Endothelial cell of umbilical vein (primary cell): ENCODE data around the gene ARHGAP42. TPM values are rescaled to one million over a fixed set of nuclear protein-coding genes. Genes with fewer than 3 reads are reported as not detected.
A peak's percentile ranks its signal among the peaks of the same experiment; 100 is the strongest.

ENCODE experiments used
- BruUV-seq: library from RNA; stranded (reverse); fragments of 400-500 nt; replicated peaks from 2 replicates; lab custom pipeline; 2021; lab: Mats Ljungman, UMichigan
- CTCF ChIA-PET: fragments of 300-600, 350-600 bp; sonication (Branson Sonifier 250); formaldehyde crosslinking; loops from one replicate; lab custom pipeline; 2021; ENCODE audit warnings: antibody characterized with exemption, inconsistent platforms; lab: Charles Lee
- POLR2A ChIA-PET: fragments of 300-600, 350-600 bp; sonication (Branson Sonifier 250); formaldehyde crosslinking; loops from one replicate; lab custom pipeline; 2021; ENCODE audit warnings: antibody characterized with exemption, inconsistent platforms; lab: Charles Lee
- DNase-seq: peaks from one replicate; pipeline ENCODE4 v3.0.0-alpha.2; 2011; ENCODE audit warnings: low read depth, low spot score
- FAIRE-seq: peaks from 2 replicates; lab custom pipeline; 2011; peaks lifted over from hg19 to GRCh38; lab: Jason Lieb, UNC
- H2AFZ ChIP-seq: 2 replicates; pipeline ENCODE4 v1.6.0; 2012; ENCODE audit warnings: low read depth, low read length, control low read depth, inconsistent platforms
- H3K27ac ChIP-seq: 2 replicates; pipeline ENCODE4 v1.5.1; 2011; ENCODE audit warnings: low read depth, mild to moderate bottlenecking, control low read depth, low read length, moderate library complexity; ENCODE audit not compliant: insufficient read depth
- H3K27me3 ChIP-seq, 2 experiments: 2 replicates each; pipeline versions ENCODE4 v1.6.0 to v1.6.1; 2011; ENCODE audit warnings: low read length in 2 of 2, mixed read lengths in 1 of 2; ENCODE audit not compliant: control insufficient read depth in 2 of 2, insufficient read depth in 2 of 2
- H3K36me3 ChIP-seq, 2 experiments: 2 replicates in 1 of 2; 3 replicates in 1 of 2; pipeline ENCODE4 v1.5.1; 2011; ENCODE audit warnings: low read length in 2 of 2, mild to moderate bottlenecking in 1 of 2, moderate library complexity in 1 of 2; ENCODE audit not compliant: control insufficient read depth in 2 of 2, insufficient read depth in 2 of 2; ENCODE audit errors: extremely low read depth in 1 of 2
- H3K4me1 ChIP-seq: 3 replicates; pipeline ENCODE4 v1.5.1; 2011; ENCODE audit warnings: mild to moderate bottlenecking, low read length; ENCODE audit not compliant: control insufficient read depth, insufficient read depth; ENCODE audit errors: extremely low read depth
- H3K4me2 ChIP-seq: 2 replicates; pipeline ENCODE4 v1.6.1; 2011; ENCODE audit warnings: low read length, control low read depth, mixed read lengths; ENCODE audit not compliant: insufficient read depth
- H3K4me3 ChIP-seq, 3 experiments: fragments of 200-600 bp in 1 of 3; sonication (generic), shearing (Covaris generic) in 1 of 3; replicated peaks in 1 of 3; 2 replicates each; pipeline ENCODE4 v1.5.1; 2011 to 2016; ENCODE audit warnings: control low read depth in 3 of 3, low read length in 3 of 3, mild to moderate bottlenecking in 2 of 3, inconsistent platforms in 1 of 3, low read depth in 1 of 3, moderate library complexity in 1 of 3; ENCODE audit not compliant: insufficient read depth in 1 of 3
- H3K79me2 ChIP-seq: 2 replicates; pipeline ENCODE4 v1.6.0; 2012; ENCODE audit warnings: low read length, inconsistent platforms; ENCODE audit not compliant: control insufficient read depth, insufficient read depth
- H3K9ac ChIP-seq: replicated peaks from 2 replicates; pipeline ENCODE3; 2011; ENCODE audit warnings: low read length, control low read depth; ENCODE audit not compliant: insufficient read depth; ENCODE audit errors: extremely low read depth
- H3K9me1 ChIP-seq: replicated peaks from 3 replicates; pipeline ENCODE4 v1.6.0; 2011; ENCODE audit warnings: mild to moderate bottlenecking, low read length; ENCODE audit not compliant: control insufficient read depth, insufficient read depth; ENCODE audit errors: extremely low read depth
- H3K9me3 ChIP-seq: replicated peaks from 2 replicates; pipeline ENCODE4 v1.5.1; 2012; ENCODE audit warnings: low read length, inconsistent platforms; ENCODE audit not compliant: control insufficient read depth, insufficient read depth
- H4K20me1 ChIP-seq: replicated peaks from 2 replicates; pipeline ENCODE3; 2011; ENCODE audit warnings: mild to moderate bottlenecking, low read length; ENCODE audit not compliant: control insufficient read depth, insufficient read depth; ENCODE audit errors: extremely low read depth
- CTCF ChIP-seq, 2 donors: IDR thresholded peaks; 1 replicate in 1 of 2; 2 replicates in 1 of 2; pipeline ENCODE4 v1.5.1; 2011; ENCODE audit warnings: low read length in 2 of 2, mild to moderate bottlenecking in 2 of 2, moderate library complexity in 2 of 2, control low read depth in 1 of 2, inconsistent platforms in 1 of 2, low read depth in 1 of 2; ENCODE audit not compliant: insufficient read depth in 1 of 2; ENCODE audit errors: extremely low read depth in 1 of 2
- EZH2 ChIP-seq: IDR thresholded peaks from 2 replicates; pipeline ENCODE4 v1.6.1; 2012; ENCODE audit warnings: borderline replicate concordance, low read depth, mild to moderate bottlenecking, moderate library complexity, low read length, inconsistent platforms; ENCODE audit not compliant: severe bottlenecking
- FOS ChIP-seq: IDR thresholded peaks from 2 replicates; pipeline ENCODE4 v1.6.1; 2011; ENCODE audit warnings: mild to moderate bottlenecking, low read length, moderate library complexity, borderline replicate concordance; ENCODE audit not compliant: insufficient read depth
- GATA2 ChIP-seq: IDR thresholded peaks from 2 replicates; pipeline ENCODE4 v1.7.0; 2011; ENCODE audit warnings: low read depth, mild to moderate bottlenecking, moderate library complexity, mixed read lengths, low read length; ENCODE audit not compliant: insufficient read length, insufficient read depth
- JUN ChIP-seq: IDR thresholded peaks from 2 replicates; pipeline ENCODE4 v1.6.1; 2011; ENCODE audit warnings: borderline replicate concordance, low read depth; ENCODE audit not compliant: insufficient read length, insufficient read depth
- MAX ChIP-seq: IDR thresholded peaks from 2 replicates; pipeline ENCODE4 v1.6.1; 2011; ENCODE audit not compliant: insufficient read depth, insufficient read length
- MYC ChIP-seq: IDR thresholded peaks from one replicate; pipeline ENCODE4 v1.6.1; 2011; ENCODE audit warnings: mild to moderate bottlenecking, low read depth, low read length
- POLR2A ChIP-seq: IDR thresholded peaks from 2 replicates; pipeline ENCODE4 v1.6.1; 2012; ENCODE audit warnings: low read depth, mild to moderate bottlenecking, control low read depth, low read length
- POLR2AphosphoS5 ChIP-seq: IDR thresholded peaks from 2 replicates; pipeline ENCODE4 v1.6.1; 2012; ENCODE audit warnings: low read depth, mild to moderate bottlenecking, control low read depth, low read length, moderate library complexity; ENCODE audit not compliant: insufficient read depth
- dilution Hi-C: fragments of 300-500 bp; cut with MboI; formaldehyde crosslinking; loops from one replicate; pipeline ENCODE4 v1.15.0; 2019; ENCODE audit warnings: low sequenced_read_pairs; ENCODE audit not compliant: extremely low pct_ligation_motif_present
- intact Hi-C: fragments of 100-400 bp; cut with micrococcal nuclease; formaldehyde crosslinking; loops from one replicate; pipeline ENCODE4 v1.10.0; 2022
- polyA plus RNA-seq, 4 experiments: library from polyadenylated mRNA; depleted of rRNA in 3 of 4; stranded (reverse) in 3 of 4; unstranded in 1 of 4; fragments of >200 nt; gene quantifications; 2 replicates each; pipeline versions ENCODE4 v1.2.1 to v1.2.3, GENCODE V29; 2011 to 2012; ENCODE audit warnings: missing spikeins in 1 of 4
- total RNA-seq: library from RNA; stranded (reverse); gene quantifications from 2 replicates; pipeline ENCODE4 v1.2.3, GENCODE V29; 2021

Gene ARHGAP42
- total and polyA plus RNA-seq, 2 donors (not counting 3 experiments of a cell fraction or from before 2014, with no cell fraction given): 1.8 to 2.4 TPM

- Histone ChIP-seq H3K4me2 (peak overlapping the region; percentile 32), H2AFZ (peak overlapping the region; percentile 85)
Measured at GRCh38 chr11:100639140-100639539, 47.9 kb upstream of the ARHGAP42 start.

More at GRCh38 chr11:100639140-100639539, 47.9 kb upstream of the ARHGAP42 start:
- POLR2A ChIA-PET: no interaction called here
- H3K27me3 ChIP-seq: peaks cover 2 to 3% of the 10 kb centered on the region in 2 experiments
- no peak overlapping the region for H3K9ac ChIP-seq
- H3K9me3 ChIP-seq: no peaks in the 10 kb centered on the region
- no TSS peak for BruUV-seq
- no peaks in the 10 kb centered on the region for H3K36me3 ChIP-seq
- TF ChIP-seq CTCF (IDR thresholded peaks at IDR 0.05; ENCODE audit: extremely low read depth in 1 of 2, insufficient read depth in 1 of 2, low read depth in 1 of 2, low read length in 2 of 2) (no peak), MYC (no peak), GATA2 (no peak), JUN (no peak), MAX (no peak), POLR2AphosphoS5 (no peak), POLR2A (no peak), FOS (no peak), EZH2 (no peak)
- H3K4me1 ChIP-seq: no peaks in the 10 kb centered on the region
- no peaks in the 10 kb centered on the region for H3K9me1 ChIP-seq
- FAIRE-seq (peak; percentile 46), DNase-seq (peak; percentile 71)
- H3K79me2 ChIP-seq: no peaks in the 10 kb centered on the region
- dilution Hi-C loops: no loop called here
- no peaks in the 10 kb centered on the region for H4K20me1 ChIP-seq
- H3K27ac ChIP-seq: no peak overlapping the region
- intact Hi-C loops: no loop called here
- no peak overlapping the region for H3K4me3 ChIP-seq
- CTCF ChIA-PET: interaction anchor here (0.7 to 1.6 kb wide), 5 partner anchors 17 to 63 kb away, joined by 3 to 4 read pairs (median 3); no protein-coding TSS in a partner anchor
